ENCODE data around the gene DAW1.
A peak's percentile ranks its signal among the peaks of the same experiment; 100 is the strongest.

The DAW1 gene

DNA sequence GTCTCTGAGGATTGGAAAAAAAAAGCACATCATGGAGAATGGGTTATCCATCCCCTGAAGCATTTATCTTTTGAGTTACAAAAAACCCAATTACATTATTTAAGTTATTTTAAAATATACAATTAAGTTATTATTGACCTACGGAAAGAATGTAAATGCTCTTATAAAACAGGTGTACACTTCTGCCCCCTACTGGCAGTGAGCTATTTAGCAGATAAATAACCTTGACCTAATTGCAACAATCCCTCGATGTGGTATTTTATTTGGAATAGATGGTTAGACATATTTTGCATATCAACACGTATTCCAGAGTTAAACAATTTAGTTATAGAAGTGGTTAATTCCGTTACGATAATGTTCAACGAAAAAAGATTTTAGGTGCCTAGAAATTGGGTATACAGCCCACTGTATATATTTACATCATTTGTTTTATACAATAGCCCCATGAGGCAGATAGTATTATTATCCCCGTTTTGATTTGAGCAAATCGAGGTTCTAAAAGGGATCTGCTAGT lies 9.1 kb upstream of the DAW1 start:
- DNase-seq (ENCODE audit: low read depth), result no peak

DNA sequence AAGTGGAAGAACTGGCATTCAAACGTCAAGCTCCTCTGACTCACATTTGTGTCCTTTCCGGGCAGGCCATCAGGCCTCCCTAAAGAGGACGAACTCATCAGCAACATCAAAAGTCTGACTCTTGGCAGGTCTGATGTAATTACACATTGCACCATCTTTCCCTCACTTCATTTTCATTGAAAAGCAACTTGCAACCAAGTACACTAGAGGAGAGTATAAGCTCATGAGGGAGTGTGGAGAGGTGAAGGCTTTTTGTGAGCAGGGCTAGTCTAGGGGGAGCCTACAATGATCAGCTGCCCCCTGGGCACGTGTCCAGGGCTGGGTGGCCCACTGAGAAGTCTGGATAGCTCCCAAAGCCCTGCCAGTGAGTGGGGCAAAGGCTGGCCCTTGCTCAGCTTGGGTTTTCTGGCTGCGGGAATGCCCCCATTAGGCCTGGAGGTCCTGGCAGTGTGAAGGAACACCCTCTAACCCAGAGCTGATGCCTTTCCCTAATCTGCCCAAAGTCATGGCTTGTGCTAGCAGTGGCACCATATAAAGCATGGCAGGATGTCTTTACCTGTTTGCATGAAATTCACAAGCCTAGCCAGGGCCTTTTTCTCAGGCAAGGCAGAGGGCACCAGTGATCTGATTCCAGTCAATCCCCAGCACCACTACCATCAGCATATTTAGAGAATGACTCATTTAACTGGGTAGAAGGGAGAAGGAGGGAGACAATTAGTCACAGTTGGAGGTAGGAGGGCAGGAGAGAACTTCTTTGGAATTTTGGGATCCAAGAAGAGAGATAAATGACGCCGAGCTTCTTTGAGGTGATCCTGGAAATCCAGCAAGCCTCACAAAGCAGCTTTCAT lies 8.5 kb upstream of the DAW1 start:
- DNase-seq (ENCODE audit: low read depth), result no peak

DNA sequence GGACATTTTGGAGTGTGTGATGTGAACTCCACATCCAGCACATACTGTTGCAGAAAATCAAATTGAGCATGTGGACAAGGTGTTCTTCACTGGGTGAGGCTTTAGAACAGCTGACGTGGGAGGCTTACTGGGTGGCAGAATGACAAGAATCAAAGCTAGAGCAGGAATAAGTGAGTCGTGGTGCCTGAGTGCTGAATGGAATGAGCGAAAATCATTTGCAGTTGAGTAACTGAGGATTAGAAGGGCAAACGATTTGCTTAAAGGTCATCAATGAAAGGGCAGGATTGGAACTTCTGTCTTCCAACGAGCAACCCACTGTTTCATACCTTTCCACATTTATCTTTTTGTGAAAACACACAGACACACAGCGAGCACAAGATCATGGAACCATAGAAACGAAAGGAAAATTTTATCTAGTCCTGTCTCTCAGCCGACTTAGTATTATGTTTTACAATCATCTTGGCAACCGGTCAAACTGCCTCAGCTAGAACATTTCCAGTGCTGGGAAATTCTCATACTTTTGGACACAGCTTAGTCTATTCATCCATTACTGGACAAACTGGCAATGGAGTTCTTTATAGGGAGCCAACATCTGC lies 7.2 kb upstream of the DAW1 start:
- DNase-seq (ENCODE audit: low read depth), result no peak

DNA sequence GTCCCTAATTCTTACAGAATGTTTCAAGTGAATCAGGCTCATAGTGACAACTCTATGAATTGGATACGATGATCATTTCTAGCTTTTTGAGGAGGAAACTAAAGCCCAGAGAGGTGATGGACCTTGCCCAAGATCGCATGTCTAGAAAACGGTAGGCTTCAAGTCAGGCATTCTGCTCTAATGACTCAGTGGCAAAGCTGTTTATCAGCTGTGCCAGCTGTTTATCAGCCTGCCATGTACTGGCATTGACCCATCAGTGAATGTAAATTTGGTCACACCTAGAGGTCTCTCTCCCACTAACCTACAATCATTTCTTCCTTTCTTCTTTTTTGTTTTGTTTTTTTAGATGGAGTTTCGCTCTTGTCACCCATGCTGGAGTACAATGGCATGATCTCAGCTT lies 6.1 kb upstream of the DAW1 start:
- DNase-seq (ENCODE audit: low read depth), result no peak

DNA sequence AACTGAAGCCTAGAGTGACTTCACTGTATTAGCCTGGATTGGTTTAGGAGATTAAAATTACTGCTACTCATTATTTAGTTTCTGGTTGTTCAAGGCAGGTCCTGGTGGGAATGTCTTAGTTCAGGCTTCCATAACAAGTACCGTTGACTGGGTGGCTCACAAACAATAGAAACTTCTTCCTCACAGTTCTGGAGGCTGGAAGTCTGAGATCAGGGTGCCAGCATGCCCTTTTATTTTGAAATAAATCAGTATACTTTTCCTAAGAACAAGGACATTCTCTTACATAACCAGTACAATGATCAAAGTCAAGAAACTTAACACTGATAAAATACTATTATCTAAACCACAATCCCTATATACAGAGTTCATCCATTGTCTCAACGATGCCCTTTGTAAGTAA lies 4.0 kb upstream of the DAW1 start:
- DNase-seq (ENCODE audit: low read depth), result no peak

DNA sequence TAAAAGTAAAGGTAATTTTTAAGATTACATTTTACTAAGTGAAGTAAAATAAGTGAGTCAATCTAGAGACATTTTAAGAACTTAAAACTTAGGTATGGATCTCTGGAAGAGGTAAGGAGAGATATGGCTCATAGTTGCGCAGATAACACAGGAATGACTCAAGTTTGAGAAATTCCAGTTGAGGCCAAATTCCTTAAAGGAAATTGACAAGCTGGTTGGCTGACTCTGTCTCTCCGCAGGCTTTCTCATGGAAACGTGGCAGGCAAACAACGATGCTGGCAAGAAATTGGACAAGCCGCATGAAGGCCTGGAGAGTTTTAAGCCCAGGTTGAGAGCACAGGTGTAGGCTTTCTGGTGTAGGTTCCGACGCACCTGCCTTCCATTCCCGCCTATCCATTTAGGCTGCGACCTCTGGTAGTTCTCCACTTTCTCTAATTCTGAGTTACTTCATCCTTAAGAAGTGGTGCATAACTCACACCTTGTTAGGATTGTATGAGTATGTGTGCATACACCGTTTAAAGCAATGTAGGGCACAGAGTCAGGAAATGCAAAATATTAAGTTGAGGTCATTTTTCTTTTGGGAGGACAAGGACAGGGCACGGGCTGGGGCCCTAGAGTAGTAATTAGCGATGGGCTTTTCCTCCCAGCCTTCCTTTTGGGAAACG lies 589 bp upstream of the DAW1 start:
- DNase-seq (ENCODE audit: low read depth), result no peak

DNA sequence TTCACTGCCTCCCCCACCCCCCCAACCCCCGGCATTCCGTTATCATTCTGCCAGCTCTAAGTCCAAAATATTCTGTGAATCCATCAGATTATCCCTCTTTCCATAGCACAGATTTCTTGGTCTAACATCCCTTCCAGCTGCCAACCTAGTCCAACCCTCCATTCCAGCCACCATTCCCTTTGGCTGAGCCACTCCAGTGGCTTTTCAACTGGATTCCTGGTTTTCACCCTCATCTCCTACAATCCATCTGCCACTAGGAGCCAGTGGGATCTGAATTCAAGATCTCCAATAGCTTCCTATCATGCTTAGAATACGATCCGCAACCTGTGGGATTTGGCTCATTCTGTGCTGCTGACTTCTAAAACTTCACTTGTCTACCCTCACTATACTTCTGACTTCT lies 1.2 kb downstream of the DAW1 start:
- no peak for DNase-seq (ENCODE audit: low read depth)

DNA sequence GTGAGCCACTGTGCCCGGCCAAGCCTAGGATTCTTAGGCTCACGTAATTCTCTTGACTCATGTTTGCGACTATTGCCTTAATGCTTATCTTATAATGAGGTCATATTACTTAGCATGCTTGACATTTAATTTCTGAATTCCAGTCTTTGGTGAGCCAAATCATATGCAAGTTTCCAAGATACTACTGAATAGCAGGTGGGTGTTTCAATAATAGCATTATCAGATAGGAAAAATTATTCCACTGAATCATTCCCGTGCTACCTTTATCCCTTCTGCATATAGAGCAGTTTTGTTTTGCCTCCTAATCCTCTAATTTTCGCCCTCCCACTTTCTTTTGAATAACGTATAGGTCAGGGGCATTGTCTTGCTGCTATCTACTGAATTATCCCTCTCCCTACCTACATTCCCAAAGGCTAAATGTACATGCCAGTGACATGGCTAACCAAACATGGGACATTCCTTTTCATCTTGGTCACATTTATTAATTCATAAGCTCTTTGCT lies 4.9 kb downstream of the DAW1 start:
- DNase-seq (ENCODE audit: low read depth), result no peak

DNA sequence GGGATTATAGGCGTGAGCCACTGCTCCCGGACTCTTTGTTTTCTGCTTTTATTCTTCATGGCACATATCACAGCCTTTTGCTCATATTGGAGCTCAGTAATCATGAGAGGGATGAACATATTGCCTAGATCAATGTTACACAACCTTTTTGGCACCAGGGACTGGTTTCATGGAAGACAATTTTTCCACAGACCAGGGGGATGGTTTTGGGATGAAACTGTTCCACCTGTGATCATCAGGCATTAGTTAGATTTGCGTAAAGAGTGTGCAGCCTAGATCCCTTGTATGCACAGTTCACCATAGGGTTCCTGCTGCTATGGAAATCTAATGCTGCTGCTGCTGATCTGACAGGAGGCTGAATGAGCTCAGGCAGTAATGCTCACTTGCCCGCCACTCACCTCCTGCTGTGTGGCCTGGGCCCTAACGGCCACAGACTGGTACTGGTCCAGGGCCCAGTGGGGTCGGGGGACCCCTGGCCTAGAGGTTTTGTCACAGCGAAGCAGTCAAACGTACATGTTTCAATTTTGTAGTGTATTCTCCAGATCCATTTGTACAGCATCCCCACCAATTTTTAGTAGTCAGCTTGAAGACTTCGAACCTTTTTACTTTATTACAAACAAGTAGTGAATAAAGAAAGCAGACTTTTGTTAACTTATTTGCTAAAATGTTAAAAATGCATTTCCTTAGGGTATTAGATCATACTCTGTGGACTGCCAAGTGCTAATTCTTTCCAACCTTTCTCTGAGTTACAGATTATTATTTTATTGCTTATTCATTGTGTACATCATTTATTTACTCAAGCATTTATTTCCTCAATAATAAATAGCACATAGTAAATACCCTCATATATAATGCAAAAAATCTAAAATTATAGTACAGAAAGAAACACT lies 6.2 kb downstream of the DAW1 start:
- no peak for DNase-seq (ENCODE audit: low read depth)

DNA sequence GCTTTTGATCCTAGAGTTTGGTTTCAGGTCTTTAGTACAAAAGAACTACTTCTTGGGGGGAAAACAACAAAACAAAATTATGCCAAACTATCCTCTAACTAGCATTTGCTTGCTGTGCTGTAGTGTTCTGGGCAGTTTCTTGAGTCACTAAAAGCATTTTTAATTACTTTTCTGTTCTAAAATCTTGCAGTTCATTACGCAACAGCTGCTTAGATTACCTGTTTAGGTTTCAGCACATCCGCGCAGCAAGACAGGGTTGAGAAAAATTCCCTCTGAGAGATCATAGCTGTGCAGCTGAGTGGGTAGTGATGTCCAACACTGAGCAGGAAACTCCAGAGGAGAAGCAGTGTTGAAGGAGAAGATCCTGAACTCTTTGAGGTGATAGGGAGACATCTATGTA lies 9.0 kb downstream of the DAW1 start:
- DNase-seq (ENCODE audit: low read depth), result no peak

DNA sequence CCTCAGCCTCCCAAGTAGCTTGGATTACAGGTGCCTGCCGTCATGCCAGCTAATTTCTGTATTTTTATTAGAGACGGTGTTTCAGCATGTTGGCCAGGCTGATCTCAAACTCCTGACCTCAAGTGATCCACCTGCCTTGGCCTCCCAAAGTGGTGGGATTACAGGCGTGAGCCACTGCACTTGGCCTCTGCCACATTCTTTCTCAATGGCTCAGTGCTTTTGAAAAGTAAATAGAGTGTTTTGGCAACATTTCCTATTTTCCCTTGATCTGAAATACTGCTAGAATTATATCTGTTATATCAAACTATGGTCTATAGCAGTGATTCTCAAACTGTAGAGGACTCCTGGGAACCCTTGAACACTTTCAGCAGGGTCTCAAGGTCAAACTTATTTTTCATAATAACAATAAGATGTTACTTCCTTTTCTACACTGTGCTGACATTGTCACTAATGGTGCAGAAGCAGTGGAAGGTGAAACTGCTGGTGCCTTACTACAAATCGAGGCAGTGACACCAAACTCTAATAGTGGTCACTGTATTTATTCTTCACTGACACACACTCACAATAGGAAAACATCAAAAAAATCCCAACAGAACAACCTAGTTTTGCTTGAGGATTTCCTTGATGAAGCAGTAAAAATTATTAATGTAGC lies 10.6 kb downstream of the DAW1 start:
- no peak for DNase-seq (ENCODE audit: low read depth)

DNA sequence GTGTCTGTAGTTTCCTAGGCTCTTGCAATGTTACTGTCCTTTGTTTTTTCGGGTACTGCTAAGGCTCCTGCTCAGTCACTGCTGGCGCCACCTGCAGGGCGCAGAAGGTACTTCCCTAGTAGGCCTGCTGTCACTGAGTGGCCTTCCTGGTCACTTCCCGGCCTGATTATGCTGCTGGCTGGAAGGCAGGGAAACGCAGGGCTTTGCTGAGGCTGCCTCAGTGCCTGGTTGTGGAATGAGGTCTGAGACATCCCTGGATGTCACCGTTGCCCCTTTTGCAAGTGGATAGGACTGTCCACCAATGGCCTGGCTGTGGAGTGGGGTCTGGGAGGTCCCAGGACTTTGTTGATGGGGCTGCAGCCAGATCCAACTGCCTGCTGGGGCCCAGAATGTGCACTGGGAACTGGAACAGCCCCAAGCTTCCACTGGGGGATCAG lies 13.1 kb downstream of the DAW1 start:
- peak; percentile 56 for DNase-seq (ENCODE audit: low read depth)

DNA sequence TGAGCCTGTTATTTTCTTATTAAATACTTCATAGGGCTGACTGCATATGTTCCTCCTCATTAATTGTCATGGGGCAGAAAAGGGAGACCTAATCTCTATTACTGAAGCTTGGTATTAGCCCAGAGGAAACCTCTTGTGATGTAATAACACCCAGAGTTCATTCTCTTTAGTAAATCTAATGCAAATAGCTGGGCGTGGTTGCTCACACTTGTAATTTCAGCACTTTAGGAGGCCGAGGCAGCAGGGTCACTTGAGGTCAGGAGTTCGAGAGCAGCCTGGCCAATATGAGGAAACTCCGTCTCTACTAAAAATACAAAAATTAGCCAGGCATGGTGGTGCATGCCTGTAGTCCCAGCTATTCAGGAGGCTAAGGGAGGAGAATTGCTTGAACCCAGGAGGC lies 14.7 kb downstream of the DAW1 start:
- no peak for DNase-seq (ENCODE audit: low read depth)

DNA sequence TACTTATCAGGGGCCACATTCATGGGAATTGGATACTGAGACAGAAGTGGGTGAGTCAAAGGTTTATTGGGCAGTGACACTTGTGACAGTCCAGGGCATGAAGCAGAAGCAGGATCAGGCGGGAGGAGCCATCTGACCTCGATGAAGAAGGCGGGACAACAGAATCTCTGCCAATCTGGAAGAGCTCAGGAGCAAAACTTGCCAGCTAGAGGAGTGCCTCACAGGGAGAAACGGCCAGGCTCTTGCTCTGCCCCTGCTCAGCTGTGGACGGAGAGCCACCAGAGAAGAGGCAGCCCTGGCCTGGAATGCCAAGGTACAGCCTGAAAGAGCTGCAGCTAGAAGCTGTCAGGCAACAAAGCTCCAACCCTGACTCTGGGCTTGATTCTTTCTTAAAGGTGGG lies 16.9 kb downstream of the DAW1 start:
- no peak for DNase-seq (ENCODE audit: low read depth)

DNA sequence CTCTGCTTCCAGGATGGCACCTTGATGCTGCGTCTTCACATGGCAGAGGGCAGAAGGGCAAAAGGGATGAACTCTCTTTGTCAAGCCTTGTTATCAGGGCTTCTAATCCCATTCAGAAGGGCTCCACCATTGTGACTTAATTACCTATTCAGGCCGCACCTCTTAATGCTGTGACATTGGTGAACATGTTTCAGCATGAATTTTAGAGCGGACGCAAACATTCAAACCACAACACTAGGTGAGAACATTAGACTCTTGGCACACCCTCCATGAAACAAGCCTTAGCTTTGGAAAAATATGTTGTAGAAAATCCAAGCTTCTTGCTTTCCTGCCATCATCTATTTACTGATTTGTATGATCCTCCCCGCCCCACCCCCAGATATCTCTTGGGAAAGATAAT lies 17.9 kb downstream of the DAW1 start:
- DNase-seq (ENCODE audit: low read depth), result no peak

DNA sequence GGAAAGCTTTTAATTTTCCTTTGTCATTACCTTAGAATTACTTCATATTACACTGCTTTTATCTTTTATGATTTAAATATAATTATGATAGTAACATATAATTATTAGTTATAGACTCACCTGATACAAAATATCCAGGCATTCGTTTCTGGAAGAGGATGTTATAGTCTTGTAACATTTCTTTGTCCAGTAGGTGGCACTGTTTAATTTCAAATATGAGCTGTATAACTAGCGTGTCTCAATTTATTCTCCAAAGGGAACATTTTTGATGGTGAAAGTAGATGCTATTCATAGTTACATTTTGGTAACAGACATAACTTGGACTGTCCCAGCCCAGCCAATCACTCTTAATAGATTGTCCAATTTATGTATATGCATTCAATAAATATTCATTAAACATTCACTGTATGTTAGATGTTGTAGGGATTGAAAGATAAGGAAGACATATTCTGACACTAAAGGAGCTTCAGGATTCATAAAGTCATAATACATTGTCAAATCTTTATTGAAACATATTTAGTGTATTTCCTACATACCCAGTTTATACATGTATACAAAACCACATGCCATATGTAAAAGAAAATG lies 19.2 kb downstream of the DAW1 start:
- DNase-seq (ENCODE audit: low read depth), result no peak

DNA sequence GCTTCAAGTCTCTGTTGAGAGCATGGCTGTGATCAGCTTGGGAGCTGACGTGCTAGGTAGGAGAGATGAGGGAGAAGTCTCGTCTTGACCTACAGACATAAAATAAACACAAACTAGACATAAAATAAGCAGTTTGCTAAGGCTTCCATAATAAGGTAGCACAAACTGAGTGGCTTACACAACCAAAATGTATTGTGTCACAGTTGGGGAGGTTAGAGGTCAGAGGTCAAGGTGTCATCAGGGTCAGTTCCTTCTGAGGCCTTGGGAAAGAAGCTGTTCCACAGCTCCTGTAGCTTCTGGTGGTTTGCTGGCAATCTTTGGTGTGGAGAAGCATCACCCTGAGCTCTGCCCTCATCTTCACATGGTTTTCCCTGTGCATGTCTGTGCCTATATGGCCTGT lies 20.2 kb downstream of the DAW1 start:
- no peak for DNase-seq (ENCODE audit: low read depth)

DNA sequence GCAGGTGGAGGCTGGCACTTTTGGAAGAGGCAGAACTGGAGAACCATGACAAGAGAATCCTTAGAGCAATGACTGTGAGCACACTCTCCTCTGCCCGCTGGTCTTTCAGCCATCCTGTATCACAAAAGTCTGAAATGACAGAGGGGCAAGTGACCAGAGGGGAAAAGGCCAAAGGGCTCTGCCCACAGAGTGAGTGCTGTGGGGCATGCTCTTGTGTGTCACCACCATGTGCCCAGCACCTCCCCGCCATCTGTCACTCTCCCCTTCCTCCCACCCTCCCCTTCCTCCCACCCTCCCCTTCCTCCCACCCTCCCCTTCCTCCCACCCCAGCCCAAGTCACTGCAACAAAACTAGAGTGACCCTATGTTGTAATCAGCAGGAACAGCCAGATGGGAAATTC lies 31.9 kb downstream of the DAW1 start:
- no peak for DNase-seq (ENCODE audit: low read depth)

DNA sequence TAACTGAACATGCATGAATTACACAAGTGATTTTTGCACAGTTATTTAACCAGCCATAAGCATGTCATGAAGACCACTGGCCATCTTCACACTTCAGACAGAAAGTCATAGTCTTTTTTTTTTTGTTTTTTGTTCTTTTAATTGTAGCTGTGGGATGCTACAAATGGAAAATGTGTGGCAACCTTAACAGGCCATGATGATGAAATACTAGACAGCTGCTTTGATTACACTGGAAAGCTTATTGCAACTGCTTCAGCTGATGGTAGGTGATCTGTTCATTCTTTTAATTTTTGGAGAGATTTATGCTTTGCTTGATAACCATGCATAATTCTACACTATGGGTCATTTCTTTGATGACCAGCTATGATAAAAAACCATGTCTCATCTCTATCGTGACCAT lies 35.6 kb downstream of the DAW1 start:
- DNase-seq (ENCODE audit: low read depth), result no peak

DNA sequence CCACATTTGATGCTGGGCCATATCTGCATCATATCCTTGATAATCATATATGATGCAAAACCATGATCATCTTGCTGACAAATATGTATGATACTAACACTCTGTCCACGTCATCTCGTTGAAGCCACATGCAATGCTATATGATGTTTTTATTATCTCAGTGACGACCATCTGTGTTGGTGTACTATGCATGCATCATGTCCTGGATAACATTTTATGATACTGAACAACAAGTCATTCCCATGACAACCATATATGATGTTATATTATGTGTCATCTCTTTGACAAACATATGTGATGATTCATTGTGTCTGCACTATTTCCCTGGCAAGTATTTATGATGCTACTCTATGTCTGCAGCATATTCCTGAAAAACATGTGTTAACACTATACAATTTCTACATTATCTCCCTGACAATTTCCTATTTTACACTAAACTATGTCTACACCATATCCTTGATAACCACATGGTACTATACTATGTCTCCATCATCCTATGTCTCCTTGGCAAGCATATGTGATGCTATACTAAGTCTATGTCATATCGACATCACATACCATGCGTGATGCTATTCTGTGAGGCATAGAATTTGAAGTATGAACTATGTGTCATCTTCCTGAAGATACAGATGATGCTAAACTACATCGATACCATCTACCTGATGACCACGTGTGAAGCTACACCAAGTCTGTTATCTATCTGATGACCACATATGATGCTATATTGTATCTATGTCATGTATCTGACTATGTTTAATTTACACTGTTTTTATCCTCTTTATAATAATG lies 37.0 kb downstream of the DAW1 start:
- no peak for DNase-seq (ENCODE audit: low read depth)

Measured in activated T-helper 9 cell treated with anti-CD3 and anti-CD28 coated beads, Interleukin-2, amount 50 U/mL, for 16 hours (primary cell).